IPS-NIHi7 (cell line): Measurements from ENCODE around the gene TOR1A.
"Not testable (repeated sequence)": the region's sequence is repeated elsewhere in the genome, so short reads cannot be mapped to it uniquely, and the experiment has no call there.

Source experiments
- DNase-seq: peaks from one replicate; pipeline ENCODE4 v3.0.0; 2012; ENCODE audit warnings: mixed read lengths; ENCODE audit errors: extremely low spot score

The TOR1A gene

GRCh38 chr9:129822898-129823541 lies 916 bp downstream of the TOR1A start:
- no peak for DNase-seq

- DNase-seq: no peak
These were observed 7.2 kb downstream of the TOR1A start for GRCh38 chr9:129816501-129817435.

GRCh38 chr9:129815278-129815677 lies 8.7 kb downstream of the TOR1A start:
- DNase-seq: no peak

DNA sequence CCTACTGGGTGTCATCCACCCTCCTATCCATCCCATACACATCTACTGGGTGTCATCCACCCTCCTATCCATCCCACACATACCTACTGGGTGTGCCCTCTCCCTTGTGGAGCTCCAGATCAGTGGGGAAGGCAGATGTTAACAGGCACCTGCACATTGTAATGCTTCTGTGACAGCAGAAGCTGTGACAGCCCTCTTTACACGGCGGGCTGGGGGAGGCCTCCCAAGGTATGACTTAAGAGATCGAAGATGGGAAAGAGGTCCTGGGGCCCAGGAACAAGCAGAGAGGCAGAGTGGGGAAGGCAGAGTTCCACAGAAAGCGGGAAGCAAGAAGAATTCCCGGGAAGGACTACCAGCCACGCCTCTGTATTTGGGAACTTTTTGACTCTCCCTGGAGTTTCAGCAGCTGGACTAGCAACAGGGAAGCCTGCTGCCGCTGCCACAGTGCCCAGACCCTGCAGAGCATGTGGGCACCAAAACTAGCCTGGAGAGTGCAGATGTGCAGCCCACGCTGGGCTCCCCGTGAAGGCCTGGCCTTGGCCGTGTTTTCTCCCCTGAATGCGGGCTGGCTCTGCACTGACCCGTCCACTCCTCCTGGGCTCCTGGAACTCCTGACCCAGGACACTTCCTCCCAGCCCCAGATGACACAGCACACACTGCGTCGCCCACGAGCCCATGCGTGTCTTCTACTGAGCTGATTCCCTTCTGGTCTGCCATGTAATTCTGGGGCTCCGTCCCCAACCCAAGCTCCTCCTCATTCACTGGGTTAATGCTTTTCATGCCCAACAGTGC lies 9.3 kb downstream of the TOR1A start:
- no peak for DNase-seq

DNA sequence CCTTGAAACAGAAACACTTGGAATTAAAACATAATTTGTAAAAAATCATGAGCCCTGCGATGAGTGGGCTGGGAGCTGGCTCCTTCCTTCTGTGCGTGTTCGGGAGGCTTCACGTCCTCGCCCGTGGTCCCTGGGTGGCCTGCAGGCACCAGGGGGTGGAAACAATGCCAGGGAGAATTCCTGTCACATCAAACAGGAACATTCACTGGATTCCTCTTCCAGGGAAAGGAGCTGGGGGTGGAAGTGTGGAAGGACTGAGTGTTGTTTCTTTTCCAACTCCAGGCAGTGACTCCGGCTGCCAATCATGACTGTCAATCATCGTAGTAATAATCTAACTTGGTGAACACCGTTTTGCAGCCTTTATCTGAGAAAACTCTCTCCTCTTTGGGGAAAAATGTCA lies 10.3 kb downstream of the TOR1A start:
- no peak for DNase-seq

DNA sequence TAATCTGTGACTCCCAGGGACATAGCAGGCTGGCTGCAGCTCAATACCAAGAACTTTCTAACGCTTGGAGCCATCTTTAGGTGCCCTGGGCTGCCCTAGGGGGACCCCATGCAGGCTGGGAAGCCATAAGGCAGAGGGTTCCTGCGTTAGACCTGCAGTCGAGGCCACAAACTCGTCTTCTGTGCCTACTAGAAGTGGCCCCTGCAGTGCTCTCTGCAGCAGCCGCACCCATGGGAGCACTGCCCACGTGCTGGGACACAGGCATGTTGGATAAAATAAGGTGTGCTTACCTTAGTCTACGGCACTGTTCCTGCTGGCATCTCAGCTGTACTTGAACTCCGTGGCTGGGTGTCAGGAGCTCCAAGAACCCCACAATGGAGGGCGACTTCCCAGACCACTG lies 11.6 kb downstream of the TOR1A start:
- DNase-seq: no peak

GRCh38 chr9:129811967-129812363 lies 12.0 kb downstream of the TOR1A start:
- DNase-seq: no peak

GRCh38 chr9:129810788-129811187 lies 13.1 kb downstream of the TOR1A start:
- DNase-seq: no peak

GRCh38 chr9:129810116-129810515 lies 13.8 kb downstream of the TOR1A start:
- no peak for DNase-seq

- DNase-seq: no peak
These were observed 14.6 kb downstream of the TOR1A start for GRCh38 chr9:129809346-129809745.

DNA sequence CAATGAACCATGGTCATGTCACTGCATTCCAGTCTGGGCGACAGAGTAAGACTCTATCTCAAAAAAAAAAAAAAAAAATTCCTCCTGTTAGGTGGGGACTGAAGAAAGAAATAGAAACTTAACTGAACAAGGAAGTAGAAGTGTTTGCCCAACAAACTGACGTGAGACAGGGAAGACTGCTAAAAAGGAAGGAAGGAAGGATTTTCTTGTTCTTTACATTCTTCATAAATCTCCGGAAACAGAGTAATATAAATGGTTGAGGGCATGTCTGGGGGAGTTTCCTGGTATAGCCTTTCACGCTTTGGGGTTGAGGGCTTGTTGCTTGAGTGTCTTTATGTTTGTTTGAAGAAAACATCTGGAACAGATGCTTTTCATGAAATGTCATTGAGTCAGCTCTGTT lies 17.9 kb downstream of the TOR1A start:
- DNase-seq: no peak

DNA sequence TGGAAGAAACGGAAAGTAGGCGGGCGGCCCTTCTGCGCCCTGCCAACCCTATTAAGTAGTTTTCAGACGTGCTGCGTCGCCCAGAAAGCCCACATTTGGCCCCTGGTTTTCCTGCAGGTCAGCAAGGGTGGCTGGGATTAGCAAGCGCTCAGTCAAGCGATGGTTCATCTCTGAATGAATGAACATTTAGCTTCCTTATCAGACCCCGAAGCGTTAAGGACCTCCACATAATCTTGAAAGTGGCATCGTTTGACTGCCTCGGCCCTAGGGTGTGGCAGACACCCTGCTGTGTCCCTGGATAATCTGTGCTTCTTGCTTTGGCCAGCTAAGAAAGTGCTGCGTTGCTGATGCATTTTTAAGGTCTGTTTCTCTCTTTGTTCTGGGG lies 20.3 kb downstream of the TOR1A start:
- DNase-seq: no peak

GRCh38 chr9:129802833-129803675 lies 20.9 kb downstream of the TOR1A start, which contains the start of gene TOR1B:
TSS of gene TOR1B (plus strand) at chr9:129803184. CDS start at chr9:129803213, 29 bp downstream.
- DNase-seq: peak; percentile 95

DNA sequence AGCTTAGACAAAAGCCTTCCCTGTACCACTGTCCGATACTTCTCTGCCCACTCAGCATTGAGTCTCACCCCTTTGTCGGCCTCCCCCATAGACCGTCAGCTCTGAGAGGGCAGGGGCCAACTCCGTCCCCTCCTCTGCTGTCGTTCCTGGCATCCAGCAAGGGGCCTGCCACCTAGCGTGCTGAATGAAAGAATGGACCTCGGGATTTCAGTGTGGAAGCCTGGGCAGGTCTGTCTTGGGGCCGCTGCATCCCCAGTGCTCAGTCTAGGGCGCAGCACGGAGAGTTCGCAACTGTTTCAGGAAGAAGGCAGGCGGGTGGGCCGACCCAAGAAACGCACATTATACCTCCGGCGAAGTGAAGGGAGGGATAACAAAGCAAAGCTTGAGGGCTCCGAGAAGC lies 22.4 kb downstream of the TOR1A start:
- no peak for DNase-seq

GRCh38 chr9:129798973-129799372 lies 25.0 kb downstream of the TOR1A start:
- no peak for DNase-seq

DNA sequence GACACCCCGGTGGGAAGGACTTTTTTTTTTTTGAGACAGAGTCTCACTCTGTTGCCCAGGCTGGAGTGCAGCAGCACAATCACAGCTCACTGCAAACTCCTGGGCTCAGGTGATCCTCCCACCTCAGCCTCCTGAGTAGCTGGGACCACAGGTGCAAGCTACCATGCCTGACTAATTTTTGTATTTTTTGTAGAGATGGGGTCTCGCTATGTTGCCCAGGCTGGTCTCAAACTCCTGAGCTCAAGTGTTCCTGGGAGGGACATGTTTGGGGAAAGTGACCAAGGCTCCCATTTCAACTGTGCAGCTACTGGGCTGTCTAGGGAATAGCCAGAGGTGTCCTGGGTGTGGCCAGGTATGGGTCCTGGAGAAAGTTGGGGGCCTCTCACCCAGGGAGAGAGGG lies 27.9 kb downstream of the TOR1A start:
- DNase-seq: not testable (repeated sequence)

- DNase-seq: no peak
These were observed 29.4 kb downstream of the TOR1A start for GRCh38 chr9:129794549-129794948.

- no peak for DNase-seq
These were observed 37.5 kb downstream of the TOR1A start for GRCh38 chr9:129786481-129786880.

- DNase-seq: no peak
These were observed 38.1 kb downstream of the TOR1A start for GRCh38 chr9:129785866-129786265.

- DNase-seq: not testable (repeated sequence)
These were observed 39.0 kb downstream of the TOR1A start for GRCh38 chr9:129784970-129785369.
